ENCODE measurements around the gene ACY1. TPM values are rescaled to one million over a fixed set of nuclear protein-coding genes. Genes with fewer than 3 reads are reported as not detected.

The ACY1 gene
- total and polyA plus RNA-seq, 2 of the 13 experiments (the other 11 are each of a cell fraction or from before 2014, with no cell fraction given): 113 to 162 TPM

DNA sequence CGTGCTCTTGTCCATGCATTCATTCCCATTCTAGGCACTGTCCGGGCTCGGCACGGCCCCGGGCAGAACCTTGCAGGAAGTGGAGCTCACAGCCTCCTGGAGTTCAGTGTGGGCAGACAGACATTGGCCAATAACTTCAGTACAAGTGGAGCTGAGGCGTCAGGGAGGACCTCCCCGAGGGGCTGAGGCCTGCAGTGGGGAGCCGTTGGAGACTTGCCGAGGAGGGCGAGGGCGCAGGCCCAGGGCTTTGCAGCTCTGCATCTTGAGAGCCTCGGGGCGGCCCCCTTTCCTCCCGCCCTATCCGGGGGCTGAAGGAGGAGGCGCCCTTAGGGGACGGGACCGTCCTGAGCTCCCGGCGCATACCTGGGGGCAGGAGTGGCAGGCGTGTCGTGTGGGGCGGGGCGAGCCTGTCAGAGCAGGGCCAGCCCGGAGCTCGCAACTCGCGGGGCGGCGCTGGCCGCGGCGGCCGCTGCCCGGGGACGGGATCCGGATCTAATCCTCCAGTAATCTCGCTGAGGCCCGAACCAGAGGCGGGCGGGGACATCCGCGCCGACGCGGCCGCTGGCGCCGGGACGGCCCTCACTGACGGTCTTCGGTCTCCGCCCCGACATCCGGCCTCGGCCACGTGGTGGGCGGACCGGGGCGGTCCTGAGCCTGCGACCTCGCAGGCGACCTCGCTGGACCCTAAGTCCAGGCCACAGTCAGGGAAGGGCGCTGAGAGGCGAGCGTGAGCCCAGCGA is at the start of gene ACY1 (continued):
- TF ChIP-seq DPF2 (CRISPR knock-in tag; IDR thresholded peaks at IDR 0.05; ENCODE audit: borderline replicate concordance, low read depth): peak; percentile 47; the same call in 1 of the 2 replicates
- peak; percentile 4 for TF ChIP-seq ZEB1 (IDR thresholded peaks at IDR 0.05; ENCODE audit: insufficient replicate concordance, low read depth)
- TF ChIP-seq JUND (CRISPR knock-in tag; IDR thresholded peaks at IDR 0.05): peak; percentile 54; the same call in 1 of the 2 replicates
- TF ChIP-seq, protein P1, sequence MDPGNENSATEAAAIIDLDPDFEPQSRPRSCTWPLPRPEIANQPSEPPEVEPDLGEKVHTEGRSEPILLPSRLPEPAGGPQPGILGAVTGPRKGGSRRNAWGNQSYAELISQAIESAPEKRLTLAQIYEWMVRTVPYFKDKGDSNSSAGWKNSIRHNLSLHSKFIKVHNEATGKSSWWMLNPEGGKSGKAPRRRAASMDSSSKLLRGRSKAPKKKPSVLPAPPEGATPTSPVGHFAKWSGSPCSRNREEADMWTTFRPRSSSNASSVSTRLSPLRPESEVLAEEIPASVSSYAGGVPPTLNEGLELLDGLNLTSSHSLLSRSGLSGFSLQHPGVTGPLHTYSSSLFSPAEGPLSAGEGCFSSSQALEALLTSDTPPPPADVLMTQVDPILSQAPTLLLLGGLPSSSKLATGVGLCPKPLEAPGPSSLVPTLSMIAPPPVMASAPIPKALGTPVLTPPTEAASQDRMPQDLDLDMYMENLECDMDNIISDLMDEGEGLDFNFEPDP (CRISPR knock-in tag; conservative IDR thresholded peaks at IDR 0.05): peak; percentile 95; the same call in 1 of the 2 replicates
- TF ChIP-seq ZNF343 (CRISPR knock-in tag; IDR thresholded peaks at IDR 0.05): peak; percentile 83; the same call in 1 of the 2 replicates
- TF ChIP-seq IKZF4 (CRISPR knock-in tag; IDR thresholded peaks at IDR 0.05; ENCODE audit: borderline replicate concordance, low read depth, not compliant biosample characterization): peak; percentile 59
- no peak for TF ChIP-seq U2AF1 (optimal IDR thresholded peaks at IDR 0.05; ENCODE audit: low read depth, low read length)
- TF ChIP-seq, protein P2, sequence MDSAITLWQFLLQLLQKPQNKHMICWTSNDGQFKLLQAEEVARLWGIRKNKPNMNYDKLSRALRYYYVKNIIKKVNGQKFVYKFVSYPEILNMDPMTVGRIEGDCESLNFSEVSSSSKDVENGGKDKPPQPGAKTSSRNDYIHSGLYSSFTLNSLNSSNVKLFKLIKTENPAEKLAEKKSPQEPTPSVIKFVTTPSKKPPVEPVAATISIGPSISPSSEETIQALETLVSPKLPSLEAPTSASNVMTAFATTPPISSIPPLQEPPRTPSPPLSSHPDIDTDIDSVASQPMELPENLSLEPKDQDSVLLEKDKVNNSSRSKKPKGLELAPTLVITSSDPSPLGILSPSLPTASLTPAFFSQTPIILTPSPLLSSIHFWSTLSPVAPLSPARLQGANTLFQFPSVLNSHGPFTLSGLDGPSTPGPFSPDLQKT (CRISPR knock-in tag; IDR thresholded peaks at IDR 0.05; ENCODE audit: borderline replicate concordance): no peak
- peak; percentile 46; the same call in 1 of the 2 replicates for TF ChIP-seq NFKBIZ (CRISPR knock-in tag; IDR thresholded peaks at IDR 0.05)
- TF ChIP-seq ZFY (CRISPR knock-in tag; IDR thresholded peaks at IDR 0.05): peak; percentile 89
- peak; percentile 74; the same call in 1 of the 2 replicates for TF ChIP-seq HNRNPUL1 (IDR thresholded peaks at IDR 0.05; ENCODE audit: low read depth, low read length)
- no peak for TF ChIP-seq ZNF20 (CRISPR knock-in tag; IDR thresholded peaks at IDR 0.05)
- peak; percentile 63 for TF ChIP-seq ZBTB38 (CRISPR knock-in tag; IDR thresholded peaks at IDR 0.05)
- no peak; the same call in 1 of the 2 replicates for TF ChIP-seq ZNF780A (CRISPR knock-in tag; IDR thresholded peaks at IDR 0.05)
- TF ChIP-seq SP140L (CRISPR knock-in tag; IDR thresholded peaks at IDR 0.05; ENCODE audit: borderline replicate concordance): no peak
- no peak for TF ChIP-seq CCAR2 (optimal IDR thresholded peaks at IDR 0.05; ENCODE audit: low read depth, low read length)
- TF ChIP-seq, protein P3, sequence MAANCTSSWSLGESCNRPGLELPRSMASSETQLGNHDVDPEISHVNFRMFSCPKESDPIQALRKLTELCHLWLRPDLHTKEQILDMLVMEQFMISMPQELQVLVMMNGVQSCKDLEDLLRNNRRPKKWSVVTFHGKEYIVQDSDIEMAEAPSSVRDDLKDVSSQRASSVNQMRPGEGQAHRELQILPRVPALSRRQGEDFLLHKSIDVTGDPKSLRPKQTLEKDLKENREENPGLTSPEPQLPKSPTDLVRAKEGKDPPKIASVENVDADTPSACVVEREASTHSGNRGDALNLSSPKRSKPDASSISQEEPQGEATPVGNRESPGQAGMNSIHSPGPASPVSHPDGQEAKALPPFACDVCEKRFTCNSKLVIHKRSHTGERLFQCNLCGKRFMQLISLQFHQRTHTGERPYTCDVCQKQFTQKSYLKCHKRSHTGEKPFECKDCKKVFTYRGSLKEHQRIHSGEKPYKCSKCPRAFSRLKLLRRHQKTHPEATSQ (CRISPR knock-in tag; IDR thresholded peaks at IDR 0.05; ENCODE audit: borderline replicate concordance): no peak
- no peak for TF ChIP-seq MAFG (CRISPR knock-in tag; IDR thresholded peaks at IDR 0.05)
- TF ChIP-seq TBL1XR1 (IDR thresholded peaks at IDR 0.05; ENCODE audit: borderline replicate concordance, low read length, partially characterized antibody): peak; percentile 41
- TF ChIP-seq, protein P4, sequence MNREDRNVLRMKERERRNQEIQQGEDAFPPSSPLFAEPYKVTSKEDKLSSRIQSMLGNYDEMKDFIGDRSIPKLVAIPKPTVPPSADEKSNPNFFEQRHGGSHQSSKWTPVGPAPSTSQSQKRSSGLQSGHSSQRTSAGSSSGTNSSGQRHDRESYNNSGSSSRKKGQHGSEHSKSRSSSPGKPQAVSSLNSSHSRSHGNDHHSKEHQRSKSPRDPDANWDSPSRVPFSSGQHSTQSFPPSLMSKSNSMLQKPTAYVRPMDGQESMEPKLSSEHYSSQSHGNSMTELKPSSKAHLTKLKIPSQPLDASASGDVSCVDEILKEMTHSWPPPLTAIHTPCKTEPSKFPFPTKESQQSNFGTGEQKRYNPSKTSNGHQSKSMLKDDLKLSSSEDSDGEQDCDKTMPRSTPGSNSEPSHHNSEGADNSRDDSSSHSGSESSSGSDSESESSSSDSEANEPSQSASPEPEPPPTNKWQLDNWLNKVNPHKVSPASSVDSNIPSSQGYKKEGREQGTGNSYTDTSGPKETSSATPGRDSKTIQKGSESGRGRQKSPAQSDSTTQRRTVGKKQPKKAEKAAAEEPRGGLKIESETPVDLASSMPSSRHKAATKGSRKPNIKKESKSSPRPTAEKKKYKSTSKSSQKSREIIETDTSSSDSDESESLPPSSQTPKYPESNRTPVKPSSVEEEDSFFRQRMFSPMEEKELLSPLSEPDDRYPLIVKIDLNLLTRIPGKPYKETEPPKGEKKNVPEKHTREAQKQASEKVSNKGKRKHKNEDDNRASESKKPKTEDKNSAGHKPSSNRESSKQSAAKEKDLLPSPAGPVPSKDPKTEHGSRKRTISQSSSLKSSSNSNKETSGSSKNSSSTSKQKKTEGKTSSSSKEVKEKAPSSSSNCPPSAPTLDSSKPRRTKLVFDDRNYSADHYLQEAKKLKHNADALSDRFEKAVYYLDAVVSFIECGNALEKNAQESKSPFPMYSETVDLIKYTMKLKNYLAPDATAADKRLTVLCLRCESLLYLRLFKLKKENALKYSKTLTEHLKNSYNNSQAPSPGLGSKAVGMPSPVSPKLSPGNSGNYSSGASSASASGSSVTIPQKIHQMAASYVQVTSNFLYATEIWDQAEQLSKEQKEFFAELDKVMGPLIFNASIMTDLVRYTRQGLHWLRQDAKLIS (CRISPR knock-in tag; IDR thresholded peaks at IDR 0.05): no peak
- peak; percentile 74 for TF ChIP-seq ZNF224 (CRISPR knock-in tag; IDR thresholded peaks at IDR 0.05)
- peak; percentile 90 for TF ChIP-seq MXD4 (CRISPR knock-in tag; IDR thresholded peaks at IDR 0.05)

Measured in HepG2 (cell line).